ENCODE measurements around the gene PLXNB2.
A peak's percentile ranks its signal among the peaks of the same experiment; 100 is the strongest.

GRCh38 chr22:50246242-50247175, 60.9 kb downstream of the PLXNB2 start:
- TF ChIP-seq EZH2 (IDR thresholded peaks at IDR 0.05; ENCODE audit: borderline replicate concordance, insufficient read depth, low read length, poor library complexity, severe bottlenecking) (no peak), CTCF (IDR thresholded peaks at IDR 0.05; ENCODE audit: poor library complexity, severe bottlenecking) (peak; percentile 40), POLR2AphosphoS5 (IDR thresholded peaks at IDR 0.05) (no peak), RAD21 (conservative IDR thresholded peaks at IDR 0.05) (no peak), MXI1 (conservative IDR thresholded peaks at IDR 0.05; ENCODE audit: poor library complexity, severe bottlenecking) (no peak), REST (IDR thresholded peaks at IDR 0.05; ENCODE audit: borderline replicate concordance) (no peak), EP300 (conservative IDR thresholded peaks at IDR 0.05; ENCODE audit: poor library complexity, severe bottlenecking) (no peak)

Data from neural cell (in vitro differentiated cells).